K562 (cell line): ENCODE results near the gene COPA. TPM values are rescaled to one million over a fixed set of nuclear protein-coding genes. Genes with fewer than 3 reads are reported as not detected.

Experiments used
- ATAC-seq: fragments of 200-7000 bp; cut with Tn5 transposase; 3 replicates; pipeline ENCODE4 v1.9.1; 2020; ENCODE audit warnings: moderate library complexity
- BruUV-seq: library from RNA; stranded (reverse); fragments of 400-500 nt; replicated peaks from 2 replicates; lab custom pipeline; 2021; lab: Mats Ljungman, UMichigan
- CTCF ChIA-PET: fragments of 300-600 bp; formaldehyde crosslinking; extraction: SDS; loops from one replicate; lab custom pipeline; 2021; ENCODE audit warnings: low intra/inter-chr PET ratio; lab: Yijun Ruan, JAX
- POLR2A ChIA-PET: fragments of 300-600, 350-650 bp; sonication (Branson Sonifier 250); formaldehyde crosslinking; extraction: SDS; loops from one replicate; lab custom pipeline; 2021; ENCODE audit warnings: antibody characterized with exemption, inconsistent platforms; lab: Yijun Ruan, JAX
- DNase-seq, 4 experiments: peaks; one replicate each; pipeline versions ENCODE4 v3.0.0 to v3.0.0-alpha.2; 2011 to 2018; ENCODE audit warnings: low spot score in 3 of 4, mixed read lengths in 3 of 4; ENCODE audit errors: extremely low read depth in 1 of 4
- FAIRE-seq: peaks from 2 replicates; lab custom pipeline; 2011; peaks lifted over from hg19 to GRCh38; lab: Jason Lieb, UNC
- H2AFZ ChIP-seq: 2 replicates; pipeline ENCODE4 v1.6.0; 2011; ENCODE audit warnings: low read depth, low read length, control low read depth, inconsistent platforms
- H3K27ac ChIP-seq: fragments of 200-600 bp; 3 replicates; pipeline ENCODE4 v1.8.0; 2011; ENCODE audit warnings: low read depth, mild to moderate bottlenecking, control low read depth, inconsistent platforms, low read length, moderate library complexity, mixed read lengths; ENCODE audit errors: extremely low read depth
- H3K27me3 ChIP-seq, 2 experiments: fragments of 300-600 bp in 1 of 2; 2 replicates in 1 of 2; 3 replicates in 1 of 2; pipeline versions ENCODE4 v1.6.0 to v1.8.0; 2011; ENCODE audit warnings: inconsistent platforms in 2 of 2, low read length in 2 of 2, mild to moderate bottlenecking in 1 of 2, mixed read lengths in 1 of 2, moderate library complexity in 1 of 2; ENCODE audit not compliant: control insufficient read depth in 2 of 2, insufficient read depth in 2 of 2
- H3K36me3 ChIP-seq: fragments of 300-600 bp; 3 replicates; pipeline ENCODE4 v1.8.0; 2011; ENCODE audit warnings: mild to moderate bottlenecking, low read length, inconsistent platforms; ENCODE audit not compliant: control insufficient read depth, insufficient read depth
- H3K4me1 ChIP-seq, 2 experiments: fragments of 200-600 bp in 1 of 2; replicated peaks in 1 of 2; 2 replicates in 1 of 2; 3 replicates in 1 of 2; pipeline versions ENCODE4 v1.5.1 to v1.8.0; 2011; ENCODE audit warnings: inconsistent platforms in 2 of 2, low read length in 2 of 2, mild to moderate bottlenecking in 1 of 2, mixed read lengths in 1 of 2, moderate library complexity in 1 of 2; ENCODE audit not compliant: control insufficient read depth in 2 of 2, insufficient read depth in 2 of 2
- H3K4me2 ChIP-seq: 2 replicates; pipeline ENCODE4 v1.6.1; 2011; ENCODE audit warnings: low read length, control low read depth, inconsistent platforms, mixed read lengths; ENCODE audit not compliant: insufficient read depth
- H3K4me3 ChIP-seq: fragments of 200-600 bp; sonication (generic), shearing (Covaris generic); 2 replicates; pipeline ENCODE4 v1.5.1; 2016; ENCODE audit warnings: control low read depth, inconsistent platforms
- H3K79me2 ChIP-seq: fragments of 200-600 bp; 3 replicates; pipeline ENCODE4 v1.8.0; 2011; ENCODE audit warnings: low read length, inconsistent platforms; ENCODE audit not compliant: control insufficient read depth, insufficient read depth
- H3K9ac ChIP-seq, 2 experiments: 2 replicates each; pipeline versions ENCODE4 v1.6.0 to v1.6.1; 2011; ENCODE audit warnings: low read depth in 2 of 2, low read length in 2 of 2, control low read depth in 1 of 2, inconsistent platforms in 1 of 2, mild to moderate bottlenecking in 1 of 2, mixed read lengths in 1 of 2; ENCODE audit not compliant: insufficient read depth in 1 of 2
- H3K9me1 ChIP-seq: one replicate; pipeline ENCODE4 v1.6.0; 2011; ENCODE audit warnings: inconsistent platforms, mild to moderate bottlenecking, low read length, moderate library complexity; ENCODE audit not compliant: control insufficient read depth, insufficient read depth
- H3K9me3 ChIP-seq: replicated peaks from 2 replicates; pipeline ENCODE4 v1.5.1; 2011; ENCODE audit warnings: low read depth, low read length, inconsistent platforms; ENCODE audit not compliant: control insufficient read depth, insufficient read depth
- H4K20me1 ChIP-seq: replicated peaks from 2 replicates; pipeline ENCODE4 v1.6.1; 2011; ENCODE audit warnings: low read length, inconsistent platforms, mixed read lengths; ENCODE audit not compliant: control insufficient read depth, insufficient read depth
- CTBP1 ChIP-seq: fragments of 450-650 bp; IDR thresholded peaks from 2 replicates; pipeline ENCODE4 v1.6.1; 2016; ENCODE audit warnings: borderline replicate concordance
- RFX5 ChIP-seq: IDR thresholded peaks from 2 replicates; pipeline ENCODE4 v1.6.1; 2011; ENCODE audit warnings: low read depth, mild to moderate bottlenecking, improper control_type of control experiment, low read length
- ZFP36 ChIP-seq: fragments of 150-350 bp; IDR thresholded peaks from 2 replicates; pipeline ENCODE4 v1.6.1; 2018; ENCODE audit warnings: low read length, low read depth; ENCODE audit not compliant: partially characterized antibody
- ZNF347 ChIP-seq: fragments of 450-650 bp; formaldehyde crosslinking; IDR thresholded peaks from 2 replicates; pipeline ENCODE4 v1.4.0; 2020; ENCODE audit warnings: low read depth, mild to moderate bottlenecking, moderate library complexity
- WGBS: fragments of 100-300 bp; shearing (Covaris generic); methylation state at CpG from one replicate; pipeline ENCODE4 v1.1.6; 2016; ENCODE audit warnings: low coverage, mixed read lengths; ENCODE audit not compliant: insufficient coverage; ENCODE audit errors: missing lambda C conversion rate; 5-methylcytosine and 5-hydroxymethylcytosine counted together
- in situ Hi-C: fragments of 300-500 bp; cut with MboI; formaldehyde crosslinking; loops from 4 replicates; pipeline ENCODE4 v1.15.0; 2018; ENCODE audit warnings: inconsistent platforms, mixed read lengths
- intact Hi-C: fragments of 100-400 bp; cut with micrococcal nuclease; formaldehyde crosslinking; loops from 2 replicates; pipeline ENCODE4 v1.14.2; 2022
- polyA plus RNA-seq, 8 experiments: library from polyadenylated mRNA; depleted of rRNA in 4 of 8; stranded (reverse) in 5 of 8; unstranded in 3 of 8; fragments of >200 nt; fragmentation: Nextera tagmentation in 2 of 8; fragmentation: Illumina TruSeq in 1 of 8; extraction: Ambion mirVana in 2 of 8; extraction: Trizol in 1 of 8; gene quantifications; 2 replicates each; pipeline versions ENCODE4 v1.2.1 to v1.2.3, GENCODE V29; 2011 to 2014; ENCODE audit warnings: inconsistent platforms in 1 of 8, missing spikeins in 1 of 8
- total RNA-seq, 7 experiments: library from RNA; depleted of rRNA in 6 of 7; stranded (reverse); fragments of >200 nt in 6 of 7; fragmentation: Illumina TruSeq in 2 of 7; extraction: Trizol in 2 of 7; gene quantifications; 2 replicates each; pipeline versions ENCODE4 v1.2.1 to v1.2.3, GENCODE V29; 2011 to 2021; ENCODE audit warnings: low replicate concordance in 1 of 7
- TF ChIP-seq, protein P1 (sequence below): fragments of 450-650 bp; formaldehyde crosslinking; IDR thresholded peaks from 2 replicates; pipeline ENCODE4 v1.4.0; 2020; ENCODE audit warnings: mild to moderate bottlenecking, moderate library complexity

COPA gene
- total and polyA plus RNA-seq, 9 of the 15 experiments (the other 6 are each of a cell fraction or from before 2014, with no cell fraction given), result 49.8 to 222 (median 110) TPM

DNA sequence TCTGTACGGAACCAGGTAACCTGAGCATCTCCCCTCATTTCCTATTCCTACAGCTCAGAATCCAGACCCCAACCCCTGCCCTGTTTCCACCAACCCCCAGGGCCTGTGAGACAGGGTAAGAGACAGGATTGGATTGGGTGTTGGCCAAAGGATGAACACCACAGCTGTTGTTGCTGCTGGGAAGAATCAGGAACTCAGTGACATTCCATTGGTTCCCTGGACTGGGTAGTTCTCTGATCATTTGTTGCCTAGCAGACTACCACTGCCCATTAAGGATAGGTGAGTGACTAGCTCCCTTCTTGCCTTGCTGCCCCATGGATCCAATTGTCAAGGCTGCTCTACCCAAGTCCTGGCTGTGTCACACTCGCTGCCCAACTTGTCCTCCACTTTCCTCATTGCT is 10.2 kb upstream of the COPA start:
- H3K9ac ChIP-seq, result no peak overlapping the region
- no peaks in the 10 kb centered on the region for H3K9me3 ChIP-seq
- WGBS, result 85% methylated on average over 2 of the region's 2 CpGs
- TF ChIP-seq, protein P1, sequence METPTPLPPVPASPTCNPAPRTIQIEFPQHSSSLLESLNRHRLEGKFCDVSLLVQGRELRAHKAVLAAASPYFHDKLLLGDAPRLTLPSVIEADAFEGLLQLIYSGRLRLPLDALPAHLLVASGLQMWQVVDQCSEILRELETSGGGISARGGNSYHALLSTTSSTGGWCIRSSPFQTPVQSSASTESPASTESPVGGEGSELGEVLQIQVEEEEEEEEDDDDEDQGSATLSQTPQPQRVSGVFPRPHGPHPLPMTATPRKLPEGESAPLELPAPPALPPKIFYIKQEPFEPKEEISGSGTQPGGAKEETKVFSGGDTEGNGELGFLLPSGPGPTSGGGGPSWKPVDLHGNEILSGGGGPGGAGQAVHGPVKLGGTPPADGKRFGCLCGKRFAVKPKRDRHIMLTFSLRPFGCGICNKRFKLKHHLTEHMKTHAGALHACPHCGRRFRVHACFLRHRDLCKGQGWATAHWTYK (CRISPR knock-in tag), result no peak
- no peak for TF ChIP-seq ZNF347 (CRISPR knock-in tag)
- no peak for TF ChIP-seq CTBP1
- TF ChIP-seq ZFP36, result no peak
- TF ChIP-seq RFX5, result peak; percentile 84
- H3K79me2 ChIP-seq, result no peaks in the 10 kb centered on the region
- H3K4me1 ChIP-seq, result no peaks in the 10 kb centered on the region
- BruUV-seq, result no TSS peak
- in situ Hi-C loops (no loop called here), intact Hi-C loops (no loop called here)
- no peak overlapping the region for H3K4me2 ChIP-seq
- ChIA-PET POLR2A (interaction anchor here (0.5 to 5.9 kb wide), 6 partner anchors 9 to 207 kb away, joined by 3 to 37 read pairs (median 6); partner anchors contain the start of gene NHLH1), CTCF (interaction anchor here (2.4 kb wide), 1 partner anchor 24 kb away, joined by 12 read pairs; no protein-coding TSS in a partner anchor)
- FAIRE-seq (no peak), ATAC-seq (no peak), DNase-seq (no peak)
- no peak overlapping the region for H2AFZ ChIP-seq
- H3K27me3 ChIP-seq, result no peaks in the 10 kb centered on the region
- H3K36me3 ChIP-seq, result peaks cover 98% of the 10 kb centered on the region
- no peak overlapping the region for H3K4me3 ChIP-seq
- H3K9me1 ChIP-seq, result no peaks in the 10 kb centered on the region
- H4K20me1 ChIP-seq, result no peaks in the 10 kb centered on the region; the same call in 1 of the 2 replicates
- no peak overlapping the region; the same call in 2 of the 3 replicates for H3K27ac ChIP-seq
